Measurements from ENCODE around the gene SLAMF6.

DNA sequence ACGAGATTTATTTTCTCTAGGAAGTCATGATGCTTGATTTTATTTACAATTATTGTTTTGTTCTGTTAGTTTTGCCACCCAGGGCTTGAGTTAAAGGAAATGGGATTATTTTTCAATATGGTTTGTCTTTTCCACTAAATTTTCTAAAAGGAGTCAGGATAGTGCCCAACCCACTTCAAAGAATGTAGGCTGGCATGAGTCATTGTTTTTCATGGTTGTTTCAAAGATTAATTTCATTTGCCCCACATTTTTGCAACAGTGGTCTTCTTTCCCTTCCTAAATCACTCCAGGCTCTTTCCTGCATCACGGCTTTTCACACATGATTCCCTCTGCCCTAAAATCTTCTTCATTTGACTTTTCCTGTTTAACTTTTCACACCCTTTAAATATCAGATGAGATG lies 2.5 kb downstream of the SLAMF6 start:
- TF ChIP-seq EZH2 (IDR thresholded peaks at IDR 0.05; ENCODE audit: low read length, missing control alignments): no peak
- TF ChIP-seq, protein P1, sequence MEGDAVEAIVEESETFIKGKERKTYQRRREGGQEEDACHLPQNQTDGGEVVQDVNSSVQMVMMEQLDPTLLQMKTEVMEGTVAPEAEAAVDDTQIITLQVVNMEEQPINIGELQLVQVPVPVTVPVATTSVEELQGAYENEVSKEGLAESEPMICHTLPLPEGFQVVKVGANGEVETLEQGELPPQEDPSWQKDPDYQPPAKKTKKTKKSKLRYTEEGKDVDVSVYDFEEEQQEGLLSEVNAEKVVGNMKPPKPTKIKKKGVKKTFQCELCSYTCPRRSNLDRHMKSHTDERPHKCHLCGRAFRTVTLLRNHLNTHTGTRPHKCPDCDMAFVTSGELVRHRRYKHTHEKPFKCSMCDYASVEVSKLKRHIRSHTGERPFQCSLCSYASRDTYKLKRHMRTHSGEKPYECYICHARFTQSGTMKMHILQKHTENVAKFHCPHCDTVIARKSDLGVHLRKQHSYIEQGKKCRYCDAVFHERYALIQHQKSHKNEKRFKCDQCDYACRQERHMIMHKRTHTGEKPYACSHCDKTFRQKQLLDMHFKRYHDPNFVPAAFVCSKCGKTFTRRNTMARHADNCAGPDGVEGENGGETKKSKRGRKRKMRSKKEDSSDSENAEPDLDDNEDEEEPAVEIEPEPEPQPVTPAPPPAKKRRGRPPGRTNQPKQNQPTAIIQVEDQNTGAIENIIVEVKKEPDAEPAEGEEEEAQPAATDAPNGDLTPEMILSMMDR (conservative IDR thresholded peaks at IDR 0.05 in 1 of 2, IDR thresholded peaks at IDR 0.05 in 1 of 2; ENCODE audit: low read depth in 1 of 2, low read length in 2 of 2): no peak
